ENCODE results near the gene VPS13D.
"Not testable (repeated sequence)": the region's sequence is repeated elsewhere in the genome, so short reads cannot be mapped to it uniquely, and the experiment has no call there.

Gene VPS13D

DNA sequence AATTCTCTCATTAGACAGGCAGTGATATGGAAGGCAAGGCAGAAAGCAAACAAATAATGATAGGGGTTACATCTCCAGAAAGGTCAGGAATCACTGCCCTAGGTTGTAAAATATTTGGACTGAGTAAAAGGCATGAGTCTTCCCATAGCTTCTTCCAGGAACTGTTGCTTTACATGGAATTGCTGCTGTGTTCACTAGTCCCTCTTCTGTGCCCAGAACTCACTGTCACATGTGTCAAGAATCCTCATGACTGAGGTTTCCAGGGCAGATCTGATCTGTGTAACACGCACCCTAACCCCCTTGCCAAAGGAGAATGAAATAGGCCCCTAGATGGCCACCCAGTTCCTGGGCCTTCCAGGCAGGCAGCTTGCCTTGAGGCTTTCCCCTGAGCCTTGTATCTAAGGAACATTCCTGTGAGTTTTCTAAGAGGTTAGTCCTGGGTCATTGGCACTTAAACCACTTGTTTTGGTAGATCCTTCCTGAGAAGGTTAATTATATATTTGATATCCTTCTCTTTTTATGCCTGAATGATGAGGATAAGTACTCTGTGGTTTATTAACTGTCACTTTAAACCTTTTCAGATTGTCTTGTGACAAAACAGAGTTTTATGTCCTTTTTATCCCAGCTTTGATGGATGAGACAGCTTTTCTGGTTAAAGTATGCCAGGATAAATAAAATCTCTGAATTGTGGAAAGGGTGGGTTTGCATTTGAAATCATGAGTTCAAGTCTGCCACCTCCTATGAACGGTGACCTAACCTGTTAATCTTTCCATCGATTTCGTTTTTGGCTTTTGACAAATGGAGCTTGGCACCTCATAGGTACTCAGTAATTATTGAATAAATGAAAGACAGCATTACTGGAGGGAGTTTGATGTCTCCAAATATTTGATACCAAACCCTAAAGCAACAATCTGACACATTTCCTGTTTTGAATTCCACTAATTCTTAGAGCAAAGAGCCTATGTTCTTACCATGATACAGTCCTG, 224.9 kb downstream of the VPS13D start:
- DNase-seq = no peak

DNA sequence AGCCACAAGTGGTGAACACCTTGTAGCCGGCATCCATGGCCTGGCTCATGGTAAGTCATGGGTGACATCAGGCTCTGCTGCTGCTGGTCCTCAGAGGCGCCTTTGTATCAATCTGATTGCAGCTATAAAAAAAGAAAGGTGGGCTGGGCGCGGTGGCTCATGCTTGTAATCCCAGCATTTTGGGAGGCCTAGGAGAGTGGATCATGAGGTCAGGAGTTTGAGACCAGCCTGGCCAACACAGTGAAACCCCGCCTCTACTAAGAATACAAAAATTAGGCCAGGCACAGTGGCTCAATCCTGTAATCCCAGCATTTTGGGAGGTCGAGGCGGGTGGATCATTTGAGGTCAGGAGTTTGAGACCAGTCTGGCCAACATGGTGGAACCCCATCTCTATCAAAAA, 226.3 kb downstream of the VPS13D start:
- not testable (repeated sequence) for DNase-seq

DNA sequence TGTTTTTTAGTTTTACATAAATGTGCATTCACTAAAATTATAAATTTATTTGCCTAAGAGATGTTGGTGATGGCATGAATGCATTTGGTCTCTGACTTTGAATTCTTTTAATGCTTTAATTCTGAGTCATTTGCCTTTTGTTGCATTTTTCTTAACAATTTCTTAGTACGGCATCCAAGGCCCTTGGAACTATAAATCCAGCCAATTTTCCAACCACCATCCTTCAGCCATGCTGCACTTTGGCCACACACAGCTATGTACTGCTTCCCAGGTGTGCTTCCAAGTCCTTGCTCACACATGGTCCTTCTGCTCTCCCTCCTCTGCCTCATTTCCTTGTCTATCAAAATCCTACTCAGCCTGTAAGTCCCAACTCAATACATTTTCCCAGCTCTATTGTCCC, 227.1 kb downstream of the VPS13D start:
- DNase-seq = no peak

GRCh38 chr1:12457771-12458170, 227.9 kb downstream of the VPS13D start:
- no peak for DNase-seq

- no peak for DNase-seq
Observed at GRCh38 chr1:12458571-12458970, 228.7 kb downstream of the VPS13D start.

GRCh38 chr1:12460121-12460520, 230.3 kb downstream of the VPS13D start:
- no peak for DNase-seq

DNA sequence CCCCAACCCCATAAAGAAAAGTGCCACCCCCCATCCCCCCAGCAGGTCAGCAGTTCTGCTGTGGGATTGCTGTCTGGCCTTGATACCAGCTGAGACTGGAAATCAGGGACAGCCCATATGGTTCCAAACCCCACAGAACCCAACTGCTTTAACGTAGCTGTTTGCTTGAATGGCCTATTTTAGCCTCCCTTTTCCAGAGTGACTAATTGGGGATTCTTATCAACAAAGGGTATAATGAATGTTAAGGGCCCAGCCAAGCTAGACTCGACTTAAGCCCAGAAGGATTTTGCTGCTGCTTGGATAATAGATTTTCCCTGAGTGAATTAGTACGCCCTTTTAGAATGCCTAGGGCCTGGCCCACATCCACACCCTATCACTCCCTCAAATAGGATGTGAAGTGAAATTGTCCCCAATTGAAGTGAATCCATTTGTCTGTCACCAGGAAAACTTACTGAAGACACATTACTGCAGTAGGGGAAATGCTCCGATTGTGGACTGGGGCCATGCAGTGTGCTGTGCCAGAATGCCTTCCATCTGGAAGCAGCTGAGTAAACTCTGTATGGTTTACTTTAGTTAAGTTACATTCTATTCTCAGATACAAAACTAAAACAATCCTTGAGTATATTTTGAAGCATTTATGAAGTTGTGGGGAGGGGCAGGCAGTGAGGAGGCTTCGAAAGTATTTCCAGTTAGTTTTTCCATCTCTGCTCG, 231.2 kb downstream of the VPS13D start:
- DNase-seq = no peak

- DNase-seq = no peak
Observed at GRCh38 chr1:12461754-12462153, 231.9 kb downstream of the VPS13D start.

- no peak for DNase-seq
Observed at GRCh38 chr1:12462586-12462985, 232.8 kb downstream of the VPS13D start.

DNA sequence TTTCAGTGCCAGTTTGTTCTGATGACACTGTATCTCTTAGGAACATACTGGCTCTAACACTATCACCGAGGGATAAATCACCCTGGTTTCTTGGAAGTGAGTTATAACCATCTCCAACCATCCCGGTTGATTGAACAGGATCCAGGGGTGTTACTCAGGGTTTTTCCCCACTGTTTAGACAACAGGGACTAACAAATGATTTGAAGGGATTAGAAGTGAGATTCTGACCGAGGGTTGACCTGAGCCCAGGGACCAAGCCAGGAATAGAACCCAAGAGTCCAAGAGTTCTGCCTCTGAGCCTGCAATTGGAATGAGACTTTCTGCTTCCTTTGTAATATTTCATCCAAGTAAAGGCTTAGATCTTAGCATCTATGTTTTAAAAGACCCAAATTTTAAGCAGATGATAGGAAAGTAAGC, 234.2 kb downstream of the VPS13D start:
- DNase-seq = no peak

GRCh38 chr1:12464598-12465056, 234.8 kb downstream of the VPS13D start:
- DNase-seq = no peak

- no peak for DNase-seq
Observed at GRCh38 chr1:12465126-12465525, 235.3 kb downstream of the VPS13D start.

DNA sequence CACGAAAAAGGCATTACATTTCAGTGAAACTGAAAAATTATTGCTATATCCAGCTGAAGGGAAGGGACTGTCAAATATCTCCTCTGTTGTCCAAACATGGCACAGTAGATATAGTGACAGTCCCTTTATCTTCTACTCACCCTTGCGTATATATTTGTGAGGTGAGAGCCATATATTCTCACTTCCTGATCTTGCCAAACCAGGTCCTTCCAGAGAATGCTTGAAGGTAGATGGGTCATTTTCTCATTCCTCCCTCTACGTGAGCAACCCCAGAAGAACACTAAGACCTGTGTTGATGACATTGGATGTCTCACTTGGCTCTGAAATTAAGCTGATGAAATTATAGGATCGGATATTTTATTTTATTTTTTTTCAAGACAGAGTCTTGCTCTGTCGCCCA, 237.0 kb downstream of the VPS13D start:
- DNase-seq = no peak

GRCh38 chr1:12467570-12468286, 237.9 kb downstream of the VPS13D start:
- DNase-seq = no peak

- DNase-seq = no peak
Observed at GRCh38 chr1:12468323-12468722, 238.5 kb downstream of the VPS13D start.

DNA sequence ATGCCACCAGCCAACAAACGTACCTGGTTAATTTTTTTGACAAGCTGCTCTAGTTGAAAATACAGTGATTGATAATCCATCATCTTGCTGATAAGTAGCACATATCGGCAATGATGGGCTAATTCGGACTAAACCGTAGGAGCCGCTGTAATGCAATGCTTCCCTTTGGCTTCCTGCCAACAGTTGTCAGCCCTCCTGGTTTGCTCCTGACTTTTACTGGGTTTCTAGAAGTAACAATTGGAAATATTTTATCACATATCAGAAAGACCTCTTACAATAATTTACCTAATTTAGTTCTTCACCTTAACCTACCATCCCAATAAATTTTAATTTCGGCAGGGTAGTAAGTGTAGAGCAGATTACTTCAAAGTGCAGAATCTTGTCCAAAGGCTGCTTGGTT, 239.7 kb downstream of the VPS13D start:
- no peak for DNase-seq

DNA sequence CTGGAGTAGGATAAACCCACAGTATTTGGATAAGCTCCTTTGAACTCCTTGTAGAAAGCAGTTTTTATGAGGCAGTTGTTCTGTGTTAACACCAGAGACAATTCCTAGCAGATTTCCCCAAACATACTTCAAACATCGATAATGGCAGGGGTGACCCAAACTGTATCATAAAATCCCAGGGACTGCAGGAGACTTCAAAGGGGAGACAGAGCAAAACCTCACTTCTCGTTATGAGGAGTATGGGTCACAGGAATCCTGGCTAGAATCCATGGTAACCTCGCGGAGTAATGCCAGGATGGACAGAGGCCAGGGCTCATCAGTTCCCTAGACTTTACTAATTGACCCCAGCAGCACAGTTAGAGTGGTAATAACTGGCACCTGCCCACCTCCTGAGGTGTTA, 240.2 kb downstream of the VPS13D start:
- DNase-seq = no peak

GRCh38 chr1:12470916-12471315, 241.1 kb downstream of the VPS13D start:
- not testable (repeated sequence) for DNase-seq

- no peak for DNase-seq
Observed at GRCh38 chr1:12472156-12472797, 242.4 kb downstream of the VPS13D start.

- DNase-seq = no peak
Observed at GRCh38 chr1:12472798-12473551, 243.1 kb downstream of the VPS13D start.

- DNase-seq = no peak
Observed at GRCh38 chr1:12473596-12474362, 243.9 kb downstream of the VPS13D start.
